SK-N-SH (cell line): Measurements from ENCODE around the gene JAM2. TPM values are rescaled to one million over a fixed set of nuclear protein-coding genes. Genes with fewer than 3 reads are reported as not detected.
A peak's percentile ranks its signal among the peaks of the same experiment; 100 is the strongest.

ENCODE experiments used
- CHD2 ChIP-seq: fragments of 150-350 bp; IDR thresholded peaks from 2 replicates; pipeline ENCODE4 v1.6.1; 2018; ENCODE audit warnings: low read length; ENCODE audit not compliant: partially characterized antibody
- FOXJ3 ChIP-seq: sonication (generic); formaldehyde crosslinking; IDR thresholded peaks from 2 replicates; pipeline ENCODE4 v1.5.1; 2020; ENCODE audit warnings: mild to moderate bottlenecking, missing genetic modification reagents
- GABPA ChIP-seq: IDR thresholded peaks from 2 replicates; pipeline ENCODE4 v1.4.0; 2012; ENCODE audit warnings: low read depth, mild to moderate bottlenecking
- JUND ChIP-seq: IDR thresholded peaks from 2 replicates; pipeline ENCODE4 v1.4.0; 2012
- MAX ChIP-seq: IDR thresholded peaks from 2 replicates; pipeline ENCODE4 v1.4.0; 2012; ENCODE audit warnings: low read depth
- MEF2A ChIP-seq: IDR thresholded peaks from 2 replicates; pipeline ENCODE4 v1.4.0; 2012; ENCODE audit warnings: low read depth, borderline replicate concordance
- NFIC ChIP-seq: IDR thresholded peaks from 2 replicates; pipeline ENCODE4 v1.4.0; 2012; ENCODE audit warnings: borderline replicate concordance
- PBX3 ChIP-seq: IDR thresholded peaks from 2 replicates; pipeline ENCODE4; 2012
- RCOR1 ChIP-seq: fragments of 150-350 bp; IDR thresholded peaks from 2 replicates; pipeline ENCODE4 v1.6.1; 2017; ENCODE audit warnings: antibody characterized with exemption, low read length
- RFX5 ChIP-seq: IDR thresholded peaks from 2 replicates; pipeline ENCODE4 v1.6.1; 2012; ENCODE audit warnings: mild to moderate bottlenecking, improper control_type of control experiment, low read length
- RXRA ChIP-seq: IDR thresholded peaks from 2 replicates; pipeline ENCODE4 v1.4.0; 2012; ENCODE audit warnings: low read depth, mild to moderate bottlenecking, borderline replicate concordance
- SIN3A ChIP-seq: IDR thresholded peaks from 2 replicates; pipeline ENCODE4 v1.6.1; 2012; ENCODE audit warnings: low read depth, mild to moderate bottlenecking, low read length, moderate library complexity, borderline replicate concordance
- TCF12 ChIP-seq: IDR thresholded peaks from 2 replicates; pipeline ENCODE4 v1.4.0; 2012
- TEAD4 ChIP-seq: IDR thresholded peaks from 2 replicates; pipeline ENCODE4 v1.4.0; 2012; ENCODE audit warnings: mild to moderate bottlenecking, borderline replicate concordance; ENCODE audit not compliant: insufficient read depth
- polyA plus RNA-seq, 3 experiments: library from polyadenylated mRNA; depleted of rRNA; stranded (reverse); fragments of >200 nt; gene quantifications; 2 replicates each; pipeline ENCODE4 v1.2.3, GENCODE V29; 2012
- TF ChIP-seq, protein P1 (sequence below): fragments of 200-600 bp; sonication (generic); IDR thresholded peaks from 2 replicates; pipeline ENCODE4 v1.6.1; 2017; ENCODE audit warnings: antibody characterized with exemption, mild to moderate bottlenecking, moderate library complexity
- TF ChIP-seq, protein P2 (sequence below): fragments of 150-350 bp; IDR thresholded peaks from 2 replicates; pipeline ENCODE4 v1.6.1; 2016; ENCODE audit warnings: mild to moderate bottlenecking, low read depth, low read length

JAM2 gene
- polyA plus RNA-seq, 1 of the 3 experiments (the other 2 are of a cell fraction): 8.3 TPM

- no peak for TF ChIP-seq NFIC
- TF ChIP-seq RFX5: no peak
- no peak for TF ChIP-seq RXRA
- peak; percentile 88 for TF ChIP-seq CHD2
- peak; percentile 60; the same call in 1 of the 2 replicates for TF ChIP-seq FOXJ3 (CRISPR knock-in tag)
- TF ChIP-seq, protein P1, sequence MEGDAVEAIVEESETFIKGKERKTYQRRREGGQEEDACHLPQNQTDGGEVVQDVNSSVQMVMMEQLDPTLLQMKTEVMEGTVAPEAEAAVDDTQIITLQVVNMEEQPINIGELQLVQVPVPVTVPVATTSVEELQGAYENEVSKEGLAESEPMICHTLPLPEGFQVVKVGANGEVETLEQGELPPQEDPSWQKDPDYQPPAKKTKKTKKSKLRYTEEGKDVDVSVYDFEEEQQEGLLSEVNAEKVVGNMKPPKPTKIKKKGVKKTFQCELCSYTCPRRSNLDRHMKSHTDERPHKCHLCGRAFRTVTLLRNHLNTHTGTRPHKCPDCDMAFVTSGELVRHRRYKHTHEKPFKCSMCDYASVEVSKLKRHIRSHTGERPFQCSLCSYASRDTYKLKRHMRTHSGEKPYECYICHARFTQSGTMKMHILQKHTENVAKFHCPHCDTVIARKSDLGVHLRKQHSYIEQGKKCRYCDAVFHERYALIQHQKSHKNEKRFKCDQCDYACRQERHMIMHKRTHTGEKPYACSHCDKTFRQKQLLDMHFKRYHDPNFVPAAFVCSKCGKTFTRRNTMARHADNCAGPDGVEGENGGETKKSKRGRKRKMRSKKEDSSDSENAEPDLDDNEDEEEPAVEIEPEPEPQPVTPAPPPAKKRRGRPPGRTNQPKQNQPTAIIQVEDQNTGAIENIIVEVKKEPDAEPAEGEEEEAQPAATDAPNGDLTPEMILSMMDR: peak; percentile 67
- TF ChIP-seq MAX: peak; percentile 89
- TF ChIP-seq, protein P2, sequence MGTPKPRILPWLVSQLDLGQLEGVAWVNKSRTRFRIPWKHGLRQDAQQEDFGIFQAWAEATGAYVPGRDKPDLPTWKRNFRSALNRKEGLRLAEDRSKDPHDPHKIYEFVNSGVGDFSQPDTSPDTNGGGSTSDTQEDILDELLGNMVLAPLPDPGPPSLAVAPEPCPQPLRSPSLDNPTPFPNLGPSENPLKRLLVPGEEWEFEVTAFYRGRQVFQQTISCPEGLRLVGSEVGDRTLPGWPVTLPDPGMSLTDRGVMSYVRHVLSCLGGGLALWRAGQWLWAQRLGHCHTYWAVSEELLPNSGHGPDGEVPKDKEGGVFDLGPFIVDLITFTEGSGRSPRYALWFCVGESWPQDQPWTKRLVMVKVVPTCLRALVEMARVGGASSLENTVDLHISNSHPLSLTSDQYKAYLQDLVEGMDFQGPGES: 0 out of 2 replicates have a peak, but pooled peaks have one; percentile 35
- TF ChIP-seq RCOR1: peak; percentile 68; the same call in 1 of the 2 replicates
- TF ChIP-seq TEAD4: no peak
- TF ChIP-seq SIN3A: peak; percentile 90; the same call in 1 of the 2 replicates
- no peak for TF ChIP-seq JUND
- TF ChIP-seq PBX3: 0 out of 2 replicates have a peak, but pooled peaks have one; percentile 21
- peak; percentile 80 for TF ChIP-seq GABPA
- TF ChIP-seq TCF12: peak; percentile 17; the same call in 1 of the 2 replicates
- no peak for TF ChIP-seq MEF2A
Observed at GRCh38 chr21:25607151-25608043, 31.7 kb upstream of the JAM2 start, which contains the start of gene MRPL39 (continued).
